ACC112 (cell line): ENCODE measurements around the gene NR5A2.
"Not testable (repeated sequence)": the region's sequence is repeated elsewhere in the genome, so short reads cannot be mapped to it uniquely, and the experiment has no call there.

Source experiments
- H2AFZ ChIP-seq: fragments of 200-600 bp; sonication (generic); one replicate; pipeline ENCODE4 v1.6.0; 2017; ENCODE audit warnings: antibody characterized with exemption, low read length; ENCODE audit not compliant: unreplicated experiment
- H3K27ac ChIP-seq: fragments of 200-600 bp; sonication (generic); 2 replicates; pipeline ENCODE4 v1.5.1; 2014; ENCODE audit warnings: low read depth, mild to moderate bottlenecking, antibody characterized with exemption, low read length, moderate library complexity
- H3K27me3 ChIP-seq: fragments of 200-600 bp; sonication (generic); 2 replicates; pipeline ENCODE4 v1.6.1; 2014; ENCODE audit warnings: mild to moderate bottlenecking, antibody characterized with exemption, low read length, moderate library complexity, mixed read lengths; ENCODE audit not compliant: insufficient read depth
- H3K36me3 ChIP-seq: fragments of 200-600 bp; sonication (generic); 2 replicates; pipeline ENCODE4 v1.6.1; 2016; ENCODE audit warnings: mild to moderate bottlenecking, antibody characterized with exemption, low read length, moderate library complexity, mixed read lengths; ENCODE audit not compliant: insufficient read depth
- H3K4me1 ChIP-seq: fragments of 200-600 bp; sonication (generic); one replicate; pipeline ENCODE4 v1.6.1; 2016; ENCODE audit warnings: low read length, mixed read lengths; ENCODE audit not compliant: insufficient read depth, unreplicated experiment, control insufficient read depth
- H3K4me3 ChIP-seq: fragments of 200-600 bp; sonication (generic); 2 replicates; pipeline ENCODE4 v1.5.1; 2014; ENCODE audit warnings: mild to moderate bottlenecking, low read depth, low read length
- H3K79me2 ChIP-seq: fragments of 200-600 bp; sonication (generic); one replicate; pipeline ENCODE4 v1.6.0; 2016; ENCODE audit warnings: low read length; ENCODE audit not compliant: control insufficient read depth, unreplicated experiment, insufficient read depth

The NR5A2 gene

GRCh38 chr1:200179781-200180160, 152.3 kb downstream of the NR5A2 start:
- H3K79me2 ChIP-seq = no peaks in the 10 kb centered on the region
- peaks cover 54% of the 10 kb centered on the region for H3K4me1 ChIP-seq
- peak overlapping the region; percentile 4; the same call in 1 of the 2 replicates for H3K4me3 ChIP-seq
- H3K27ac ChIP-seq = peak overlapping the region; percentile 87
- H3K36me3 ChIP-seq = no peaks in the 10 kb centered on the region
- H2AFZ ChIP-seq = peak overlapping the region; percentile 64
- no peaks in the 10 kb centered on the region for H3K27me3 ChIP-seq

- H3K36me3 ChIP-seq = no peaks in the 10 kb centered on the region
- peaks cover 55% of the 10 kb centered on the region for H3K4me1 ChIP-seq
- no peak overlapping the region for H2AFZ ChIP-seq
- H3K4me3 ChIP-seq = no peak overlapping the region
- peak overlapping the region; percentile 87 for H3K27ac ChIP-seq
- H3K79me2 ChIP-seq = no peaks in the 10 kb centered on the region
- H3K27me3 ChIP-seq = no peaks in the 10 kb centered on the region
These were observed 153.3 kb downstream of the NR5A2 start for GRCh38 chr1:200180821-200181220.

- H3K4me1 ChIP-seq = peaks cover 55% of the 10 kb centered on the region
- H2AFZ ChIP-seq = no peak overlapping the region
- H3K4me3 ChIP-seq = no peak overlapping the region
- no peaks in the 10 kb centered on the region for H3K36me3 ChIP-seq
- H3K27ac ChIP-seq = no peak overlapping the region
- no peaks in the 10 kb centered on the region for H3K27me3 ChIP-seq
- H3K79me2 ChIP-seq = no peaks in the 10 kb centered on the region
These were observed 154.4 kb downstream of the NR5A2 start for GRCh38 chr1:200181861-200182260.

- Histone ChIP-seq H3K4me1 (peaks cover 55% of the 10 kb centered on the region), H3K4me3 (no peak overlapping the region), H3K27me3 (no peaks in the 10 kb centered on the region), H3K79me2 (no peaks in the 10 kb centered on the region), H2AFZ (no peak overlapping the region), H3K27ac (no peak overlapping the region), H3K36me3 (no peaks in the 10 kb centered on the region)
These were observed 155.2 kb downstream of the NR5A2 start for GRCh38 chr1:200182701-200183100.

GRCh38 chr1:200183637-200184036, 156.1 kb downstream of the NR5A2 start:
- H3K4me1 ChIP-seq = peaks cover 49% of the 10 kb centered on the region
- H3K27me3 ChIP-seq = no peaks in the 10 kb centered on the region
- H2AFZ ChIP-seq = no peak overlapping the region
- H3K27ac ChIP-seq = peak overlapping the region; percentile 16; the same call in 1 of the 2 replicates
- H3K4me3 ChIP-seq = no peak overlapping the region
- no peaks in the 10 kb centered on the region for H3K79me2 ChIP-seq
- no peaks in the 10 kb centered on the region for H3K36me3 ChIP-seq

- Histone ChIP-seq H3K27ac (peak overlapping the region; percentile 16; the same call in 1 of the 2 replicates), H3K27me3 (no peaks in the 10 kb centered on the region), H2AFZ (no peak overlapping the region), H3K4me3 (no peak overlapping the region), H3K36me3 (no peaks in the 10 kb centered on the region), H3K4me1 (peaks cover 44% of the 10 kb centered on the region), H3K79me2 (no peaks in the 10 kb centered on the region)
These were observed 156.7 kb downstream of the NR5A2 start for GRCh38 chr1:200184196-200184595.

- peaks cover 34% of the 10 kb centered on the region for H3K4me1 ChIP-seq
- H2AFZ ChIP-seq, H3K4me3 ChIP-seq: not testable (repeated sequence)
These were observed 157.7 kb downstream of the NR5A2 start for GRCh38 chr1:200185191-200185590.

GRCh38 chr1:200187332-200187731, 159.8 kb downstream of the NR5A2 start:
- not testable (repeated sequence) for H3K36me3 ChIP-seq, H3K27ac ChIP-seq, H3K27me3 ChIP-seq, H3K4me3 ChIP-seq, H2AFZ ChIP-seq, H3K79me2 ChIP-seq
- H3K4me1 ChIP-seq = peaks cover 19% of the 10 kb centered on the region

More at GRCh38 chr1:200185191-200185590, 157.7 kb downstream of the NR5A2 start:
- not testable (repeated sequence) for H3K79me2 ChIP-seq, H3K36me3 ChIP-seq, H3K27ac ChIP-seq, H3K27me3 ChIP-seq

GRCh38 chr1:200191993-200192392, 164.5 kb downstream of the NR5A2 start:
- Histone ChIP-seq H3K27me3 (no peaks in the 10 kb centered on the region), H3K4me3 (no peak overlapping the region), H3K27ac (no peak overlapping the region)

GRCh38 chr1:200194477-200194876, 167.0 kb downstream of the NR5A2 start:
- Histone ChIP-seq H3K79me2 (no peaks in the 10 kb centered on the region), H3K36me3 (no peaks in the 10 kb centered on the region), H3K4me1 (no peaks in the 10 kb centered on the region), H3K27ac (no peak overlapping the region), H2AFZ (no peak overlapping the region), H3K4me3 (no peak overlapping the region), H3K27me3 (no peaks in the 10 kb centered on the region)

More at GRCh38 chr1:200191993-200192392, 164.5 kb downstream of the NR5A2 start:
- Histone ChIP-seq H3K36me3 (no peaks in the 10 kb centered on the region), H2AFZ (no peak overlapping the region), H3K4me1 (no peaks in the 10 kb centered on the region), H3K79me2 (no peaks in the 10 kb centered on the region)

GRCh38 chr1:200198236-200198635, 170.7 kb downstream of the NR5A2 start:
- Histone ChIP-seq H3K36me3 (no peaks in the 10 kb centered on the region), H2AFZ (no peak overlapping the region), H3K27ac (no peak overlapping the region), H3K79me2 (no peaks in the 10 kb centered on the region), H3K27me3 (no peaks in the 10 kb centered on the region), H3K4me1 (no peaks in the 10 kb centered on the region), H3K4me3 (no peak overlapping the region)
